ENCODE data around the gene SREK1.
"Not testable (repeated sequence)": the region's sequence is repeated elsewhere in the genome, so short reads cannot be mapped to it uniquely, and the experiment has no call there.

Gene SREK1

GRCh38 chr5:66144074-66144833 lies at the start of gene SREK1:
TSS of gene SREK1 (plus strand) at chr5:66144300. CDS start at chr5:66144377, 77 bp downstream.
- DNase-seq (ENCODE audit: low read depth in 4 of 4, low spot score in 1 of 4), result peak; percentile 76 to 89 (median 81)

DNA sequence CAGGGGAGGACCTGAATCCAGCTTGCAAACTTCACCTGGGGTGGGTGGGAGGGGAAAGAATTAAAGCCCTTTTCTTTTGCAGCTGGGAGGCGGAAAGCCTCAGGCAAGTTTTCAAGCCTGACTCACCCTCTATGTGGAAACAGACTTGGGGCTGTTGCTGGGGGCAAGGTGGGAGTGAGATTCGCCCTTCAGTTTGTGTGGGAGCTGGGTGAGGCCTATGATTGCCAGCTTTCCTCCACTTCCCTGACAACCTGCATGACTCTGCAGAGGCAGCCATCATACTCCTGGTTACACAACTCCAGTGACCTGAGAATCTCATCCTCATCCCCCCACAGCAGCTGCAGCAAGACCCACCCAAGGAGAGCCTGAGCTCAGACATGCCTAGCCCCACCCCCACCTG lies 43.2 kb upstream of the SREK1 start:
- DNase-seq (ENCODE audit: low read depth in 4 of 4, low spot score in 1 of 4), result no peak

- DNase-seq (ENCODE audit: low read depth in 4 of 4, low spot score in 1 of 4), result no peak
These were observed 30.9 kb upstream of the SREK1 start for GRCh38 chr5:66113160-66113559.

DNA sequence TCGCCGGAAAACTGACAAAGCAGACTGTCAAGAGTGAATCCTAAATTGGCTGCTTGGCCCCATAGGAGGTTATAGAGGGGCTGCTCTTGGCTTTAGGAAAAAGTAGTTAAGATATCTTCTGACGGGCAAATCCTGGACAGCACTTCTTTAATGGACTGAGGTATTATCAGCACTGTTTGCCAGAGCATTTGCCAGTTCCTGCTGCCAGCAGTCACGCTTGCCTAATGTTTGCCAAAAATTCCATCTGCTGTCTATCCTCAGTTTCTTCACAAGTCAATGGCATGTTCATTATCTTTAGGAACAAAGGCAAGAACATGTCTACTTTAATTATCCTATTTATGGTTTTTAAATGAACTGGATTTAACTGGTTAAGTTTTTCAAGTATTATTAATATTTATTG lies 25.8 kb upstream of the SREK1 start:
- no peak for DNase-seq (ENCODE audit: low read depth in 4 of 4, low spot score in 1 of 4)

DNA sequence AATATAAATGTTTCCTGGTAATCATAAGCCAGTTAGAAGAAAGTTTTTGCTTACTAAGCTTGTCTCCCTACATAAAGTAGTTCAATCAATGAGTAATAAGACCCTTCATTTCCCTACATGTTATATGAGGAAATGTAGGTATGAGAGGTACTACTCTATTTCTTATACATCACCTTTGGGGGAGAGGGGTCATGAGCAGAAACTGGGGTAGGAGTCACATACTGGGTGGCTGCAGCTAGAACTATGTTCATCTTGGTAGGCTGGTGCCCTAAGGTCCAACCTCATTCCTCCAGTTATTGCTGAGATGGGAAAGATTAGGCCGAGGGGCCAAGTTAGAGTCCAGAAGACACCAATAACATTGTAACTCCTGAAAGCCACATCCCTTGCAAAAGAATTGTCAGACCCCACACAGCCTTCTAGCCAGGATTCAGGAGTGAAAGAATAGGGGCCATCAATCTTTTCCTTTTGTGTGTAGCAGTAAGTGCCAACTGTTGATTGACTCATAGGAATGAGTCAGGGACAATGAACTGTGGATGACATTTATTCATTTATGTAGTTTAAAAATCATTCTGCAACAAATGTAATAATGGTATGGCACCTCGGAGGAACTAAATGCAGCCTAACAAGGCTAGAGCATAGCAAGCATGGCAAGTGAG lies 21.6 kb upstream of the SREK1 start:
- DNase-seq (ENCODE audit: low read depth in 4 of 4, low spot score in 1 of 4), result no peak

DNA sequence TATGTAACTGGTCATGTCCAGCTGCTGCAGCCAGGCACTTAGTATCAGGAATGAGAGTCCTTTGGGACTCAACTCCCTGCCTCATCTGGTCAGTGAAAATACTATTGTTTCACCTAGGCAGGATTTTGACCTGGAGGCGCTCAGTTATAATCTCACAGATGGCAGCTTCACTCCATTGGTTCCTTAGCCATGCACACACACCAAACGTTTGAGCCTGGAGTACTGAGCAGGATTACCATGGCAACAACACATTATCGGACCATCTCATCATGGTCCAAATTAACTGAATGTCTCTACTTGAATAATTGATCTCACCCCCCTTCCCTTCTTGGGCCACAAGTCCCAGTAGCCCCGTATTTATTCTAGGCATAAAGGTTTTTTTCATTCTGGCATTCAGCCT lies 15.0 kb upstream of the SREK1 start:
- no peak for DNase-seq (ENCODE audit: low read depth in 4 of 4, low spot score in 1 of 4)

DNA sequence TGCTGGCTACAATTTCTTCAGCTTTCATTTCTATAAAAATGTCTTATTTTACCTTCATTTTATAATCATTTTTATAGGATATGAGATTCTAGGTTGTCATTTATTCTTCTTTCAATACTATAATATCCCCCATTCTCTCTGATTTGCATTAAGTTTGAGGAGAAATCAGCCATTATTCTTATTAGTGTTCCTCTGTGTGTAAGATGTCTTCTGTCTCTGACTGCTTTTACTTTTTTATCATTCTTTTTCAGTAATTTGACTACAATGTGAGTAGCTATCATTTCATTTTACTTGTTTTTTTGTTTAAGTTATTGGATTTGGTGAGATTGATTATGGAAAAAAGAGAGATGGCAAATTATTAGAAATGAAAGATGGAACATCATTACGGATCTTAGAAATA lies 13.6 kb upstream of the SREK1 start:
- DNase-seq (ENCODE audit: low read depth in 4 of 4, low spot score in 1 of 4), result no peak

GRCh38 chr5:66134407-66134861 lies 9.7 kb upstream of the SREK1 start:
- no peak for DNase-seq (ENCODE audit: low read depth in 4 of 4, low spot score in 1 of 4)

DNA sequence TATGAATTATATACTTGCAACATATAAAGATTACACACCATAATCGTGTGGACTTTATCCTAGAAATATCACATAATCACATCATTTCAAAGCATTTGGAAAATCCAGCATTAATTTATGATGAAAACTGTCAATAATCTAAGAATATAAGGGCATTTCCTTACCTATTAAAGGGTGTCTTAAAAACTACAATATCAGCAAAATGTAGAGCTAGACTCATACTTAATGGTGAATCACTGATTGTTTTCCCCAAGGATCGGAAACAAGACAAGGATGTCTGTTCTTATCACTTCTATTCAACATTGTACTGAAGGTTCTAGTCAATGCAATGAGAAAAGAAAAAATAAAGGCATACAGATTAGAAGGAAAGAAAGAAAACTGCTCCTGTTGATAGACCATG lies 8.0 kb upstream of the SREK1 start:
- no peak for DNase-seq (ENCODE audit: low read depth in 4 of 4, low spot score in 1 of 4)

DNA sequence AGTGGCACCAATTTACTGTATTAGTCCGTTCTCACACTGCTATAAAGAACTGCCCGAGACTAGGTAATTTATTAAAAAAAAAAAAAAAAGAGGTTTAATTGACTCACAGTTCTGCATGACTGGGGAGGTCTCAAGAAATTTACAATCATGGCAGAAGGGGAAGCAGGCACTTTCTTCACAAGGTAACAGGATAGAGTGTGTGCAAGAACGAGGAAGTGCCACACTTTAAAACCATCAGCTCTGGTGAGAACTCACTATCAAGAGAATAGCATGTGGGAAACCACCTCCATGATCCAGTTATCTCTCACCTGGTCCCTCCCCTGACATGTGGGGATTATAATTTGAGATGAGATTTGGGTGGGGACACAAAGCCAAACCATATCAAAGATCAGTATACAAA lies 7.2 kb upstream of the SREK1 start:
- not testable (repeated sequence) for DNase-seq (ENCODE audit: low read depth in 4 of 4, low spot score in 1 of 4)

- no peak for DNase-seq (ENCODE audit: low read depth in 4 of 4, low spot score in 1 of 4)
These were observed 5.3 kb upstream of the SREK1 start for GRCh38 chr5:66138637-66139317.

GRCh38 chr5:66139318-66139712 lies 4.8 kb upstream of the SREK1 start:
- no peak for DNase-seq (ENCODE audit: low read depth in 4 of 4, low spot score in 1 of 4)

- DNase-seq (ENCODE audit: low read depth in 4 of 4, low spot score in 1 of 4), result no peak
These were observed 1.7 kb upstream of the SREK1 start for GRCh38 chr5:66142417-66142816.

DNA sequence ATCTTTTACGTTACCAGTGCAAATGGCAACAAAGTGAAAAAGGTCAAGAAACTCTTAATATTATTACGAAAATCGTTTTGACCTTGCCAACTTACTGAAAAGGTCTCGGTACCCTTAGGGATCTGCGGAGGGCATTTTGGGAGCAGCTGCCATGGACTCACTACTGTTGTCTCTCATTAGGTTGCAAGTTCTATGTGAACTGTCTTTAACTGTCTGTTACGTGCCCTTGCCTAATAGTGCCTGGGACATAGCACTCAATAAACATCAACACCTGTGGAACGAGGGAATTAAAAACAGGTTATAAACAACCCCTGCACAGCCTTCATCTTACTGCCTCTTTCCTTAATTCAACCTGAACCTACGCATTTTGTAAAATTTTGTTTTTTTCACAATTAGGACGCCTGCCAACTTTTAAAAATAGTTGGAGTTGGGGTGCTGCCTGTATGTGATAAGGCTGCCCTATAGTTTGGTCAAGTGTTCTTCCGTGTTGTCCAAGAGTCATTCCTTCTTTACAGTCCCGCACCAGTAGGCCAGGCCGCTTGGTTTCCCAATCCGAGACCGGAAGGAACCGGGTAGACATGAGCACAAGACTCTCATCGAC lies 527 bp upstream of the SREK1 start:
- DNase-seq (ENCODE audit: low read depth in 4 of 4, low spot score in 1 of 4), result no peak

GRCh38 chr5:66144834-66145390 lies 812 bp downstream of the SREK1 start:
- DNase-seq (ENCODE audit: low read depth in 4 of 4, low spot score in 1 of 4), result no peak

DNA sequence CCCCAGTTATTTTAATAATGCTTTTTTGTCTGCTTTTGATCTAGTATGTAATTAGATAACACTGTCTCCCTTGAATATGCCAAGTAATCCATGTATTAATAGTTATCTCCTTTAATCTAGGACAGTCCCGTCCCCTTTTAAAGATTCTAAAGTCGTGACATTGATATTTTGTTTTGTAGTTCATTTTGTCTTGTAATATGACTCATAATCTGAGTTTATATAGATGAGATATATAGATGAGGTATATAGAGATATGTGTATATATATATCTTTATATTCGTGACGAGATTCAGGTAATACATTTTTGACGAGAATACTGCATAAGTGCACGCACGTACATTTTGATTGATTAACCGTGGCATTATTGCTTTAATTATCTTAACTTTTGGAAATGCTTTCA lies 1.6 kb downstream of the SREK1 start:
- no peak for DNase-seq (ENCODE audit: low read depth in 4 of 4, low spot score in 1 of 4)

- DNase-seq (ENCODE audit: low read depth in 4 of 4, low spot score in 1 of 4), result no peak
These were observed 5.8 kb downstream of the SREK1 start for GRCh38 chr5:66149950-66150349.

GRCh38 chr5:66151030-66151429 lies 6.9 kb downstream of the SREK1 start:
- DNase-seq (ENCODE audit: low read depth in 4 of 4, low spot score in 1 of 4), result no peak

DNA sequence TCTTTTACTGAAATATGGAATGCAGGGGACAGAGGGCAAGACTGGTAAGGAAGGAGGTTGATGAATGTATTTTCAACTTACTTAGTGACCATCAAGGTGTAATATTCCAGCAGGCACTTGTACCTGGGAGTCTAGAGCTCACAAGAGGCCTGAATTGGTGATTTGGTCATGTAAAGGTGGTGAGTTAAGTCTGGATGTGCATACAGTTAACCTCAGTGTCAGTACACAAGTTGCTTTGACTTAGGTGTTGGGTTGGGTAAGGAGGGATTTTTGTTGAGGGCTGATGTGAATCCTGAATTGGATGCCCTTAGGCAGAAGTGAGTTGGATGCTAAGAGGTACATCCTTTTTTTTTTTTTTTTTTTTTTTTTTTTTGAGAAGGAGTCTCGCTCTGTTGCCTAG lies 7.4 kb downstream of the SREK1 start:
- DNase-seq (ENCODE audit: low read depth in 4 of 4, low spot score in 1 of 4), result no peak

- DNase-seq (ENCODE audit: low read depth in 4 of 4, low spot score in 1 of 4), result no peak
These were observed 12.9 kb downstream of the SREK1 start for GRCh38 chr5:66157046-66157445.

- no peak for DNase-seq (ENCODE audit: low read depth in 4 of 4, low spot score in 1 of 4)
These were observed 17.3 kb downstream of the SREK1 start for GRCh38 chr5:66161356-66161755.

Measured in stimulated activated CD4-positive, alpha-beta T cell treated with anti-CD3 and anti-CD28 coated beads, Interleukin-1b, Interleukin-23, amount 100 ng/mL, for 24 hours (primary cell).